GM18870 (cell line): Measurements from ENCODE around the gene TWSG1.
"Not testable (repeated sequence)": the region's sequence is repeated elsewhere in the genome, so short reads cannot be mapped to it uniquely, and the experiment has no call there.

Source experiments
- ATAC-seq: cut with Tn5 transposase; IDR thresholded peaks from one replicate; pipeline ENCODE4 v1.9.1; 2021; ENCODE audit warnings: moderate library complexity; ENCODE audit not compliant: unreplicated experiment

The TWSG1 gene

DNA sequence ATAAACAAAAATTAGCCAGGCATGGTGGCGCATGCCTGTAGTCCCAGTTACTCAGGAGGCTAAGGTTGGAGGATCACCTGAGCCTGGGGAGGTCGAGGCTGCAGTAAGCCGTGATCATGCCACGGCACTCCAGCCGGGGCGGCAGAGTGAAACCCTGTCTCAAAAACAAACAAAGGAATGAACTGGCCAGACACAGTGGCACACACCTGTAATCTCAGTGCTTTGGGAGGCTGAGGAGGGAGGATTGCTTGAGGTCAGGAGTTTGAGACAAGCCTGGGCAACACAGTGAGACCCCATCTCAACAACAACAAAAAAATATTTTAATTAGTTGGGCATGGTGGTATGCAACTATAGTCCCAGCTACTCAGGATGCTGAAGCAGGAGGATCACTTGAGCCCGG lies 116.3 kb downstream of the TWSG1 start:
- ATAC-seq = not testable (repeated sequence)
